ENCODE data around the gene SERPINA1.
"Not testable (repeated sequence)": the region's sequence is repeated elsewhere in the genome, so short reads cannot be mapped to it uniquely, and the experiment has no call there.

SERPINA1 gene

GRCh38 chr14:94382716-94383596 is 5.4 kb downstream of the SERPINA1 start:
- no peak for DNase-seq

GRCh38 chr14:94382099-94382715 is 6.2 kb downstream of the SERPINA1 start:
- no peak for DNase-seq

GRCh38 chr14:94381149-94382030 is 7.0 kb downstream of the SERPINA1 start:
- no peak for DNase-seq

GRCh38 chr14:94380225-94381148 is 7.9 kb downstream of the SERPINA1 start:
- DNase-seq = no peak

- DNase-seq = no peak
Measured at GRCh38 chr14:94379291-94380224, 8.8 kb downstream of the SERPINA1 start.

- DNase-seq = no peak
Measured at GRCh38 chr14:94378527-94379290, 9.7 kb downstream of the SERPINA1 start.

GRCh38 chr14:94377866-94378470 is 10.4 kb downstream of the SERPINA1 start:
- DNase-seq = no peak

- no peak for DNase-seq
Measured at GRCh38 chr14:94376976-94377865, 11.2 kb downstream of the SERPINA1 start.

GRCh38 chr14:94376108-94376975 is 12.1 kb downstream of the SERPINA1 start:
- no peak for DNase-seq

- DNase-seq = no peak
Measured at GRCh38 chr14:94375552-94376107, 12.8 kb downstream of the SERPINA1 start.

- DNase-seq = no peak
Measured at GRCh38 chr14:94374749-94375260, 13.6 kb downstream of the SERPINA1 start.

- DNase-seq = no peak
Measured at GRCh38 chr14:94374116-94374515, 14.3 kb downstream of the SERPINA1 start.

- DNase-seq = no peak
Measured at GRCh38 chr14:94373708-94374107, 14.7 kb downstream of the SERPINA1 start.

GRCh38 chr14:94372021-94372605 is 16.3 kb downstream of the SERPINA1 start:
- no peak for DNase-seq

- no peak for DNase-seq
Measured at GRCh38 chr14:94370524-94370910, 17.9 kb downstream of the SERPINA1 start.

GRCh38 chr14:94369766-94370523 is 18.5 kb downstream of the SERPINA1 start:
- not testable (repeated sequence) for DNase-seq
